DOHH2 (cell line): ENCODE results near the gene DHX16.

Experiments
- EZH2phosphoT487 ChIP-seq: fragments of 200-600 bp; sonication (generic); IDR thresholded peaks from 2 replicates; pipeline ENCODE4 v1.6.1; 2017; ENCODE audit warnings: borderline replicate concordance, mild to moderate bottlenecking, antibody characterized with exemption, low read length, moderate library complexity, mixed read lengths
- TF ChIP-seq, protein P1 (sequence below): fragments of 200-600 bp; sonication (generic); IDR thresholded peaks from one replicate; pipeline ENCODE4 v1.5.1; 2014; ENCODE audit warnings: antibody characterized with exemption, mild to moderate bottlenecking, low read depth, low read length; ENCODE audit not compliant: poor library complexity, severe bottlenecking

DNA sequence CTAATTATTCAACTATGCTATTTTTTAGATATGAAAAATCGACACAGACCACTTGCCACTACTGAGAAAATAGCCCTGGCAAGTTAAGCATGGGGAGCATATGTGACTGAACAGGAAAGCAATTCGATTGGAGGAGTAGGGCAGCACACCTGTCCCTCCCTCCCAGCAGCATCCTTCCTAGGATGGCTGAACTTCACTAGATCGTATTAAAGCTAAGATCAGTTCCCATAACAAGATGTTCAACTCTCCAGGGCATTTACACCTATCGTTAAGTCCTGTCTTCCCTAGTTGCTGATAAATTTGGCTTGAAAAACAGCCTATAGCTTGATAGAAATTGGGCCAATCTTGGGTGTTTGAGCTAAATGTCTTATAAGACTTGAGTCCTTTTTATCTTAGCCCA is 62.7 kb downstream of the DHX16 start:
- TF ChIP-seq, protein P1, sequence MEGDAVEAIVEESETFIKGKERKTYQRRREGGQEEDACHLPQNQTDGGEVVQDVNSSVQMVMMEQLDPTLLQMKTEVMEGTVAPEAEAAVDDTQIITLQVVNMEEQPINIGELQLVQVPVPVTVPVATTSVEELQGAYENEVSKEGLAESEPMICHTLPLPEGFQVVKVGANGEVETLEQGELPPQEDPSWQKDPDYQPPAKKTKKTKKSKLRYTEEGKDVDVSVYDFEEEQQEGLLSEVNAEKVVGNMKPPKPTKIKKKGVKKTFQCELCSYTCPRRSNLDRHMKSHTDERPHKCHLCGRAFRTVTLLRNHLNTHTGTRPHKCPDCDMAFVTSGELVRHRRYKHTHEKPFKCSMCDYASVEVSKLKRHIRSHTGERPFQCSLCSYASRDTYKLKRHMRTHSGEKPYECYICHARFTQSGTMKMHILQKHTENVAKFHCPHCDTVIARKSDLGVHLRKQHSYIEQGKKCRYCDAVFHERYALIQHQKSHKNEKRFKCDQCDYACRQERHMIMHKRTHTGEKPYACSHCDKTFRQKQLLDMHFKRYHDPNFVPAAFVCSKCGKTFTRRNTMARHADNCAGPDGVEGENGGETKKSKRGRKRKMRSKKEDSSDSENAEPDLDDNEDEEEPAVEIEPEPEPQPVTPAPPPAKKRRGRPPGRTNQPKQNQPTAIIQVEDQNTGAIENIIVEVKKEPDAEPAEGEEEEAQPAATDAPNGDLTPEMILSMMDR, result no peak
- no peak for TF ChIP-seq EZH2phosphoT487
